GM21825 (cell line): ENCODE data around the gene PPBP.

Source experiments
- ATAC-seq: cut with Tn5 transposase; IDR thresholded peaks from one replicate; pipeline ENCODE4 v1.9.1; 2021; ENCODE audit warnings: mild to moderate bottlenecking, moderate library complexity; ENCODE audit not compliant: unreplicated experiment

PPBP gene, protein sequence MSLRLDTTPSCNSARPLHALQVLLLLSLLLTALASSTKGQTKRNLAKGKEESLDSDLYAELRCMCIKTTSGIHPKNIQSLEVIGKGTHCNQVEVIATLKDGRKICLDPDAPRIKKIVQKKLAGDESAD

DNA sequence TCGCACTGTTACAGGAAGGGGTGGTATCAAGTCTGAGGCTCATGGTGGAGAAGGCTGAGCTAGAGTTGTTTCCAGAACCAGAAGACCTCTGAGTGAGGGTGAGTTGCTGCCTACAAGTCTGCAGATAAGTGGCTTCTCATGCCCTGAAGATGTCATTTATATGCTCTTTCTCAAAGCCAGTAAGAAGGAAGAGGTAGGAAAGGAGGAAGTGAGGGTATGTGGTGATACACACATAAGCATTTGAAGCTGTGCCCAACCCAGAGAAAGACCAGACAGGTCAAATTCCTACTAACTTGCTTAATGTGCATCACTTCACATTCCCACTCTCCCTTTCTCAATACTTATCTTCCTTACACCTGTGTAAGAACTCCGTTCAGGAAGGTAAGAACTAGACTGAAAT lies at the start of gene PPBP:
Gene PPBP, minus strand, starts transcription at position 130 of the 400 bp plus-strand sequence. Its CDS starts 87 bp downstream, at position 43.
- no peak for ATAC-seq

DNA sequence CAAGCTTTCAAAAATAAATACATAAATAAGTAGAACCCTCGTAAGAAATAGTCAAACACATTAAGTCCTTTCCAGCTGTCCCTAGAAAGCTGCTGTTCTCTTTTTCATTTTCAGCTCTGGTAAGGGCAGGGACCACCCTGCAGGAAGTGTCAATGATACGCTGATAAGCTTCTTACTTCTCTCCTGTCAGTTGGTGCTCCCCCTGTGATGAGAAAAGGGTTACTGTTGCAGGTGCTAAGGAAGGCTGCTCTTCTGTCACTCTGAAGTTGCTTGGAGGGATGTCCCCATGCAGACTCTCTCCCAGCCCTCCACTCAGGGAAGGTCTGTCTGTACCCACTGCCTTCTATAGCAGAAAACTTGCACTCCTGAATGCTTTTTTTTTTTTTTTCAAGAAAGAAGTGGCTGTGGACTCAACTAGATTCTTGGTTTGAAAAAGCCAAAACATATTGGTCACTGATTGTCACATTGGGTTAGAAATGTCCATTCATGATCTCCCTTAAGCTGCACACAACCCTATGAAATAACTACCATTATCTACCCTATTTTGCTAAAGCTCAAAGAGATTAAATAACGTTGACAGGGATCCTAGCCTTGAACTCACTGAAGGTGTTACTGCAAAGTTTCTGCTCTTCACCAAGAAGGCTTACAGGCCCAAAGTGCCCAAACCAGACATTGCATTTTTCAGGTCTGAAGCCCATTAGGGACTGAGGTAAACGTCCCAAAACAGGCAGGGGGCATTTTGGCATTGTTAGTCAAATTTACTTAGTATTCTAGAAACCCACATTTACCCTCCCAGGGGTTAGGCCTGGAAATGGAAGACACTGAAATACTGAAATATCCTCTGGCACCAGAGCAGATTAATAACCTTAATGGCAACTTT lies 49.3 kb upstream of the PPBP start:
- ATAC-seq, result no peak

DNA sequence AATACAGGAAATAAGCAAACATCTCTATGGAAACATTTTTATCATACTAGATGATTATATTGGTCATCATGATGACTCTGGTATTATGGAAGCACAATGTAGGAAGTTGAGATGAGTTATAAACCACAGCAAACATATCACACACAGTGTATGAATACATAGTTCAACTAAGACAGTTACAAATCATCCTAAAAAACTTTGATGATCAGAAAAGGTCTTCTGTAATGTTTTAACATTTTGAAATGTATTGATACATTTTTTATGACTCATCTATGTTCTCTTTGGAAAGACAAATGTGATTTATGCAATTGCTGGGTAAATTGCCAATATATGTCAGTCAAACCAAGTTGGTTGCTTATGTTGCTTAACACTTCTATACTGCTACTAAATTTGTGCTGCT lies 45.7 kb upstream of the PPBP start:
- no peak for ATAC-seq

DNA sequence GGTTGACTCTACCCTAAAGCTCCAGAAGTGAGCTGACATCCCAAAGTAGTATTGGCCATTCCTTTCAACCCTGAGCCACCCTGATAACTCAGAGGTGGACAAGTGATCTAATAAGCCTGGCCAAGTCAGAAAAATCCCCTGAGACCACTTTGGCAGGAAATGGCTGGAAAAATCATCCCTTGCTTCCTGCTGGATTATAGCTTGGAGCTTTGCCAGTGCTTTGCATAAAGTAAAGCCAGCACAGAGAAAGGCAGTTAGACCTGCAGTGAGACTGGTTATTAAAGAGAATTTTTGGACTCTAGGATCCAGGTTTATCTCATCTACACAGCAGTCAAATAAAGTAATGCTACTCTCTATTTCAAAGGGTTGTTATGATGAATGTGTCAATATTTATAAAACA lies 44.1 kb upstream of the PPBP start:
- ATAC-seq, result no peak

DNA sequence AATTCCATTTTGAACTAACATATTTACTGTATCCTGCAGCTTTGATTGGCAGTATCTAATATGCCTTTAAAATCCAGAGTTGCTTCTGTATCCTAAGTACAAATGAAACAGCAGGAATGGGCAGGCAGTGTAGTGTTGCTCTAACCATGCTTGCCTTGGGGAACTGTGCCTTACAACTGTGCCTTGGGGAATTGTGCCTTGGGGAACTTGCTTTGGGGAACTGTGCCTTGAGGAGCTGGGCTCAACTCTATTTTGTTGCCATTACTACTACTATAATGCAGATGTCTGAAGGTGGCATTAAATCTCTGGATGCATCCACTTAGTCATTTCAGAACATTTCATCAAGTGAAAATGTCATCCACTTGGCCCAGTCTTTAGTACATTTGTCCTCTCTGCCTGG lies 43.6 kb upstream of the PPBP start:
- no peak for ATAC-seq

DNA sequence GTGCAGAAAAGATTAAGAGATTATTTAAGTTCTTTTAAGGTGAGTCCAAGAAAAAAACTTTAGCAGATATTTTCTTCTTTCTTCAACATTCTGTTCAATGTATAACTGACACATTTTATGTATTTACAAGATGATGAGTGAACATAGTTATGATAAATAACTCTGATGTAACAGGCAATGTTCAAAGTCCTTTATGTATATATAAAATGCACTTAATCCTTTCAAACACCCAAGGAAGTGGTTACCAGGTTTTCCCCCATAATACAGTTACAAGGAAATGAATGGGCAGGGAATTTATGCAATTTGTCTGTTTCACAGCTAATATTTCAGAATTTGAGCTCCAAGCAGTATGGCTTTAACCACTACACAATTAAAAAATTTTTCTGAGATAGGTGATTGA lies 42.3 kb upstream of the PPBP start:
- no peak for ATAC-seq

DNA sequence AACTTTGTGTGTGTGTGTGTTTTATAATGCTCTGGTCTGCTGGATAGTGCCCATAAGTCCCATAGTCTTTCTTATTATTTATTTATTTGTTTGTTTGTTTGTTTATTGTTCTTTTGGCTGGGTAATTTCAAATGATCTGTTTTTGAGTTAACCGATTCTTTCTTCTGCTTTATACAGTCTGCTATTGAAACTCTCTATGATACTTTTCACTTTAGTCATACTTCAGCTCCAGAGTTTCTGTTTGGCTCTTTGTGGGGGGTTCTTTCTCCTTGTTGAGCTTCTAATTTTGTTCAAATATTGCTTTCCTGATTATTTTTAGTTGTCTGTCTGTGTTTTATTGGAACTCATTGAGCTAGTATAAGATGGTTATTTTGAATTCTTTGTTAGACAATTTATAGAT lies 40.5 kb upstream of the PPBP start:
- no peak for ATAC-seq

DNA sequence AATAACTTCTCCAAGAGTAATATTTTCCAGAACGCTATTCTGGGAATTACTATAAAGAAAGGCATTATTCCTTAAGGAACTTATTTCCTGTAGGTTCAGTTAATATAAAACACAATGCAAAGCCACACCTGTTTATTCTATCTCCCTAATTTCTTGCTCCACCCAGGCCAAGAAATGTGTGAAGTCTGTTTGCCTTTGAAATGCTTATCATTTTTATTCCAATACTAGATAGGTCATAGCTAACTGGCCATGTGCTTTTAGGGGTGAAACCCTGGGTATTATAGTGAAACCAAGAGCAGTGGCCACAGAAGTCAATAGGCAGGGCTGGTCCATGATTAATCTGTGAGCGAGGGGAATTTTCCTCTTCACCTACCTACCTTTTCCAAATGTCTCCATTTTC lies 35.7 kb upstream of the PPBP start:
- no peak for ATAC-seq

DNA sequence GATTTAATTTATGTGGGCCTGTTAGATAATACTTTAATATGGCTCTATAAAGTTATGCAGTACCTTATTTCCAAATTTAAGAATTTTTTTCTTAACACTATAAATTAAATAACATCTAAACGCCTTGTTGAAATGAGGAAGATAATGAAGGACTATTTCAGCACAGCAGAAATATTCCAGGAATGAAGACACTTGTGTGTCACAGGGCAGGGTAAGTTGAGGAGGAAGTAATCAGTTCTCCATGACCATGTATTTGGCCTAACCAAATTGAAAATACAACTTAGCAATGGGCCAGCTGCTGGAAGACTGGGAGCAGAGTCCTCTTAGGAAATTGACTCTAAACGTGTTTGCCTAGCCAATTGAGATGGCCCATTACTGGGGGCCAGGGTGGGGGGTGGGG lies 33.6 kb upstream of the PPBP start:
- no peak for ATAC-seq

DNA sequence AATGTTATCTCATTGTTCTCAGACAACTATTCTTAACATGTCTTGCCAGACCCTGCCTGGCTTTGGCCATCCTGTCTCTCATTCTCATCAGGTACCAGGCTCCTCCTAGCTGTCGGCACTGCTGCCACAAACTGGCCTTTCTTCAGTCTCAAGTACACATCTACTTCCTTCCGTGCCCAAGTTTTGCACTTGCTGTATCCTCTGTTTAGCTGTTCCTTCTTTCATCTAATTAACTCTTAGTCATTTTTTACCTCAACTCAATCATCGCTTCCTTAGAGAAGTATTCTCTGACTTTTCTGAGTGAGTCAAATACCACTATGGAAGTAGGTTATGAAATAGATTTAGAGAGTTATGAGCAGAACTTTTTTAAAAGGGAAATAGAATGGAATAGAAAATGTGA lies 30.8 kb upstream of the PPBP start:
- no peak for ATAC-seq

DNA sequence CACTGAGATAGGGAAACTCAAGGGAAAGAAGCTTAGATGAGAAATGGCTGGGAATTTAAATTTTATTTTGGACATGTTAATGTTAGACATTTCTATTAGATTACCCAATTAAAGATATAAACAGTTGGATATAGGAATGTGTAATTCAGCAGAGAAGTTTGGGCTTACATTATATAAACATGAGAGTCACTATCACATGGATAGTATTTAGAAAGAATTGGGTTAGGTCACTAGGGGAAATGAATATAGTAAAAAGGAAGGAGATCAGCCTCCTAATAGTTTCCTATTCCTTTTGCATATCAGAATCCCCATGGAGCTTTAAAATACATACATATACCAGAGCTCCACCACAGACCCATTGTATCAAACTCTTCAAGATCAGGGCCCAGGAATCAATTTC lies 30.1 kb upstream of the PPBP start:
- no peak for ATAC-seq

DNA sequence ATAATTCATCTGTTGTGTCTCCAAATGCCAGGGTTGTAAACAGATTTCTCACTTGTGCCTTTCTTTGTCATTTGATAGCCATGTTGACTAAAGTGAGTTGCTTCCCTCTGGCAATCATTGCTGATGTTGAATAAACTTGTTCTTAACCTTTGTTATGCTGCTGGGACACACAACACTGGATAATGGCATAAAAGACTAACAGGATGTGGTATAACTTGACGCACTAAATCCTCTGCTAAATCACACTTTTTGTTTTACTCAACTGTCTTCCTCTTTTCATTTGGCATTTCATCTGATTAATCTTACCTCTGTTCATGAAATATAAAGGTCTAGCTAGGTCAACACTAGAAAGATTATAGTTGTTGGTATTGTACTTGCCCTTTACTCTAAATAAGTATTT lies 28.1 kb upstream of the PPBP start:
- ATAC-seq, result no peak

DNA sequence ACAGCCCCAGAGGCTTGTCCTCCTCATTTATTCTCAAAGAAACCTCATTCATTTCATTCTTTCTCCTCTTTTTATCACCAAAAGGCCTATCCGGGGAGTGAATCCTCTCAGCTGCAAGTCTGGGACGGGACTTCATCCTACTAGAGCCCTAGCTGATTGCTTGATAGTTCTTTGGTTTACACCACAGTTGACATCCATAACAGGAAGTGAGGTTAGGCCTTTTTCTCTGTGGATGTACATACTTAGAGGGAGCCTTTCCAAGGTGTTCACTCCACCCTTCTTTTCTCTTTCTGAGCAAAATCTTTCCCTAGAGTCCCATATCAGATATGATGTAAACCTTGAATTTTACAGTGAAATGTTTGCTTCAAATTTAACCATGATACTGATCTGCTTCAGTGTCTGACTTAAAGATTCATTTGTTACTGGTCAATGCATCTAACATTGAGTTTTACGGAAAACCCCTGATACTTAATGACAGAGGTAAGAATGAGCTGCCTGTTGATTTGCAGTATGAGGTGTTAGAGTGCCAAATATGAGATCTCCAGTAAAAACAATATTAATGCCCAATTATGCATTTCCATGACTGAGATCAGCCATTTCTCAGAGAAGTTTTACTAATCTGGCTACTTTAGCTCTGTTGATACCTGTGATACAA lies 27.3 kb upstream of the PPBP start:
- ATAC-seq, result no peak

DNA sequence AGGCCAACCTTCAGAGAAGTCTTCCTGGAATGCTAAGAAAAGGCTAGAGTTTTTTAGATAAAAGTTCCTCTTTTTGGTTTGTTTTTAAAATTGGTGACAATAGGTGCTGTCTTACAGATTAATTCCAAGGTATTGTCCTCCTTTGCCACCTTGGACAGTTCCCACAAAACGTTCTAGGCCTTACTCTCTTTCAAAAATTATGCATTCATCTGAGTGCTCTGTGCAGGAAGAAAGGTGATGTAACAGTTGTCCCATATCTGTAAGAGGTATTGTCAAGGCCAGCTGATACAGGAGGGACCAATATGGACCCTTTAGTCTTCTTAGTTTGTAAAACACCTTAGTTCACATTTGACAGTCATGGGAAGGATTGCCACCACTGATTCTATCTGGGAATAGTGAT lies 26.3 kb upstream of the PPBP start:
- no peak for ATAC-seq

DNA sequence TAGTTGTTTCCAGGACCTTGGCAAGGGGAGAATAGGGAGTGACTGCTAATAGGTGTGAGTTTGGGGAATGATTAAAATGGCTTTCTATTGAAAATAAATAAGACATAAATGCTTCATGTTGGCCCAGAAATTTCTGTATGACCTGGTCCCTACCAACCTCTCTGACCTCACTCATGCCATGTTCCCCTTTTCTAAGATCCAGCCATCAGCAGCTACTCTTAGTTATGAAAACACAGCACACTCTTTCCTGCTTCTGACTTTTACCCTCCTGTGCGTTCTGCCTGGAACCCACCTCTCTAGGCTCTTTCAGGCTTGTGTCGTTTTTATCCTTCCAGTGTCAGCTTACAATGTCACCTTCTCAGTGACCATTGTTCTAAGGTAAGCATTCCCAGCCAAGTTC lies 25.3 kb upstream of the PPBP start:
- ATAC-seq, result no peak

DNA sequence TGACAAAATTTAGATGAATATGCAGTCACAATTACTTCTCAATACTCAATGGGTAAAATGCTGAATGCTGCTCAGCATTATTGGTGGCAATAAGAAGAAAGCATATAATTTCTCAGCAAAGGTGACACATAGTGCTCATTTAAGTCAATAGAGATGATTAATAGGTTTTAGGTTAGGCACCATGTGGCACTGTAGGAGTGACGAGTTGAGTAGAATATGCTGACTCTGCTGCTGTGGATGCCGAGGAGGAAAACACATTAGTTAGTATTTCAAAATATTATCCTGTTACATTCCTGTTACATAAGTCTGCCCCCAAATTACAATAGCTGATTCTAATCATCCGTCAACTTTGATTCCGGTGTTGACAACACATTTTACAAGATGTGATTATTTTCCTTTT lies 24.1 kb upstream of the PPBP start:
- ATAC-seq, result no peak

DNA sequence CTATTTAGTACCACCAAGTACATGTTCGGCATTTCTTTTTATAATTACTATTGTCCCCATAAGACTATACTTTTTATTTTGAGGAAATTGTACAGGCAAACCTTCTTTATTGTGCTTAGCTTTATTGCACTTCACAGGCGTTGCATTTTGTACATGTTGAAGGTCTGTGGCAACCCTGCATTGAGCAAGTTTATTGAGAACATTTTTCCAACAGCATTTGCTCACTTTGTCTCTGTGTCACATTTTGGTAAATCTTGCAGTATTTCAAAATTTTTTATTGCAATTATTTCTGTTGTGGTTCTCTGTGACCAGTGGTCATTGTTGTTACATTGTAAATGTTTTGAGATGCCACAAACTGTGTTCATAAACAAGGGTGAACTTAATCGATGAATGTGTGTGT lies 21.3 kb upstream of the PPBP start:
- ATAC-seq, result no peak

DNA sequence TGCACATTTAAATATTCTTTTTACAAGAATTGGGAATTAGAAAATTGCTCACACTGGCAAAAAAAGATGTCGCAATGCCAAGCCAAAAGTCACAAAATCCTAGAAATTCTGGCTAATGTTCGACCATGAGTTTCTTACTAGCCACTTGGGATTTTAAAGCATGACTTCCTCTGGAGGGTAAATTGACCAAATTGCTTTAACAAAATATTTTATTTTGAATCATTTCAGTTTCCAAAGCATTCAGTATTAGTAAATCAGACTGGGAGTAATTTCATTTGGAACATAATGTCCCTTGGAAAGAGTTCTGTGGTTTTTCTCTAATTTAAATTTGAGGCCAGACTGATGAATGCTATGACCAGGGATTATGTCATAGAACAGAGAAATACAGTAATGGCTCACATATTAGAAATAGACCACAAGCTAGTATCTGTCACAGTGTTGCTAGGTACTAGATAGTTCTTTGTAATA lies 18.1 kb upstream of the PPBP start:
- no peak for ATAC-seq

DNA sequence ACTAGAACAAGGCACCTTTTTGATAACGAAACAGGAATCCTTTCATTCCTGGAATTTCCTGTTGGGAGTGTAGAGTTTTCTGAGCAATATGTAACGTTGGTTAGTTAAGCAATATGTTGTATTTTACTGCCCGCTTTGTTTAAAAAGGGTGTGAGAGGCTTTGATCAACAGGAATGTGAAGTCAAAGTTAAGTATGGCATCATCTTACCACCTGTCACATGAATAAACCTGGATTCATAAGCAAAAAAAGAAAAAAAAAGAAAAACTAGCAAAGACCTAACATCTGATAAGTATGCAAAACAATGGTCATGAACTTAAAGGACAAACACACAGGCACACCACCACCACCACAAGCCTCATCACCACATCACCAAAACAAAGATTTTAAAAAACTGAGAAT lies 17.5 kb upstream of the PPBP start:
- ATAC-seq, result no peak

DNA sequence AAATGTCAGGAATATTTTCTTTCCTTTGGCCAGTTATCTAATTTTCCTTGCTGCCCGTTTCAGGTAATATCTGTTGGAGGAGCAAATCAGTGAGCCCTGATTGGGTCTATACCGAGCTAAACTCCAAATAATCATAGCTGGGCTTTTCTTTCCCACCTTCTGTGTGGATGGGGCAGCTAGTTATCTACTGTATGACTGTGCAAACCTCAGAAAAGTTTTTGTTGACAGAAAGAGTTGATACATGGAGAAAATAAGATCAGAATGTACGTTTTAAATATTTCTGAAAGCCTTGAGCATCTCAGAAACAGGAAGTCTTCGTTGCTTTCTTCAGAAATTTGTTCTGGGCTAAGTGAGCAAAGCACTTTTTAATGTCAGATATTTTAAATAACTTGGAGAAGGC lies 16.7 kb upstream of the PPBP start:
- no peak for ATAC-seq

DNA sequence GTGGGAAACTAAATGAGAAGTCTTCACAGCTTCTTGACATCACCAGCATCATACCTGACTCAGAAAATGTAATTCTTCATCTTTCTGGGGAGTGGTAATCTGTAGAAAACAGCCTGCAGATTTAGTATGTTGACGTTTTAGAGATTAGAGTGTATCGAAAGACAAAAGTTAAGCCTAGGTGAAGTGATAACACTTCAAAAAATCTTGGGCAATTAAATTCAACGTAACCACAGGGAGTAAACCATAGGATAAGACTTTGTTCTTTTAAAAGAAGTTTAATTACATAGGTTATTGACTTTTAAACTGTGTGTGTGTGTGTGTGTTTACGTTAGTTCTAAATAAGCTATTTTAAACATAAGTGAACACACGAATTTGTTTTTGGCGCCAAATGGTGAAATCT lies 12.3 kb upstream of the PPBP start:
- ATAC-seq, result no peak
